ENCODE data around the gene SLC7A8. TPM values are rescaled to one million over a fixed set of nuclear protein-coding genes. Genes with fewer than 3 reads are reported as not detected.

SLC7A8 gene
- total and polyA plus RNA-seq, 4 donors = 2.6 to 9.8 (median 5.4) TPM

DNA sequence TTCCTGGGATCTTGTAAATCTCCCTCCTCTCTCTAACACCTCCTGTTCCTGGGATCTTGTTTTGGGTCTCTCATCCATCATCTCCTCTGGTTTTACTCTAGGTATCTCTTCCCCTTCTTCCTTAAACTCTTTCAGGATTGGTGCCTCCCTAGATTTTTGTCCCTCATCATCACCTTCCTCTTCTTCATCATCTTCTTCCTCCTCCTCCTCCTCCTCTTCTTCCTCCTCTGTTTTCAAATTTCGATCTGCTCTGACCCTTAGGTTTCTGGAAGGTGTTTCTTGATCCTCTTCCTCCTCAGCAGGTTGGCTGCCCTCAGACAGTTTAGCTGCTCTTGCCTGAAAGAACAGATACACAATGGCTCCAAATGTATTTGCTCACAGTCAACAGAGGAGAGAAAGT lies 103.0 kb downstream of the SLC7A8 start:
- 70% methylated on average over 1 of the region's 1 CpG for WGBS

DNA sequence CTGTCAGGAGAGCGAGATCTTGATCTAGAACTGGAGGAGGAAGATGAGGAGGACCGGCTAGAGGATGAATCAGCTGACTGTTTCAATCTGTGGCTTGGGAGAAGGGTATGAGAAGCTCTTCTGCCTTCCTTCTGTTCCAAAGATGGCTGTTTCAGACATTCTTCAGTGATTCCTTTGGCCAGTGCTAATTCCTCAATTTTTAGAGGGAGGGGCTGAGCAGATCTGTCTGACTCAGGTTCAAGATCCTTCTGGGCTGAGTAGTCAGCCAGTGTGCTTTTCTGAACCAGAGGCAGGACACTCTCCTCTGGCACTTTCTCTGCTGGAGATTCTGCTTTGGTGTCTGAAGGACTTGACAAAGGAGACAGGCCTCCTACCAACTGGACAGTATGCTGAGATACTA lies 103.7 kb downstream of the SLC7A8 start:
- H3K4me3 ChIP-seq (ENCODE audit: low read depth in 1 of 3, low read length in 3 of 3) = no peak overlapping the region
- no peaks in the 10 kb centered on the region for H3K27me3 ChIP-seq (ENCODE audit: control insufficient read depth in 4 of 4, insufficient read depth in 4 of 4, low read length in 3 of 4)
- no peak overlapping the region for H3K27ac ChIP-seq (ENCODE audit: low read depth in 1 of 2, low read length in 2 of 2)
- H3K36me3 ChIP-seq (ENCODE audit: control insufficient read depth in 4 of 4, insufficient read depth in 3 of 4, low read depth in 1 of 4, low read length in 3 of 4) = peaks cover 12 to 79% (median 63%) of the 10 kb centered on the region in 4 donors
- TF ChIP-seq GABPA (IDR thresholded peaks at IDR 0.05 in 1 of 2, conservative IDR thresholded peaks at IDR 0.05 in 1 of 2) = no peak
- TF ChIP-seq NR2F2 (IDR thresholded peaks at IDR 0.05) = no peak
- TF ChIP-seq RXRA (IDR thresholded peaks at IDR 0.05) = no peak
- TF ChIP-seq HNF4G (IDR thresholded peaks at IDR 0.05) = no peak
- no peak for TF ChIP-seq EGR1 (IDR thresholded peaks at IDR 0.05; ENCODE audit: low read depth in 2 of 2)
- TF ChIP-seq MAX (IDR thresholded peaks at IDR 0.05) = no peak
- no peak for TF ChIP-seq FOXA1 (IDR thresholded peaks at IDR 0.05)
- no peak overlapping the region for H3K9ac ChIP-seq (ENCODE audit: low read depth in 1 of 2, low read length in 2 of 2)
- H3K4me1 ChIP-seq (ENCODE audit: control insufficient read depth in 4 of 4, insufficient read depth in 4 of 4, low read length in 3 of 4) = no peaks in the 10 kb centered on the region
- H3K9me3 ChIP-seq (ENCODE audit: control insufficient read depth in 4 of 4, low read length in 3 of 4) = no peaks in the 10 kb centered on the region
- DNase-seq (ENCODE audit: low spot score) = no peak
- 93% methylated on average over 2 of the region's 2 CpGs for whole genome bisulfite sequencing

More for the DNA sequence above, 103.0 kb downstream of the SLC7A8 start:
- Histone ChIP-seq H3K27me3 (ENCODE audit: control insufficient read depth in 4 of 4, insufficient read depth in 4 of 4, low read length in 3 of 4) (no peaks in the 10 kb centered on the region), H3K9me3 (ENCODE audit: control insufficient read depth in 4 of 4, low read length in 3 of 4) (no peaks in the 10 kb centered on the region), H3K27ac (ENCODE audit: low read depth in 1 of 2, low read length in 2 of 2) (no peak overlapping the region), H3K9ac (ENCODE audit: low read depth in 1 of 2, low read length in 2 of 2) (no peak overlapping the region), H3K4me3 (ENCODE audit: low read depth in 1 of 3, low read length in 3 of 3) (no peak overlapping the region), H3K36me3 (ENCODE audit: control insufficient read depth in 4 of 4, insufficient read depth in 3 of 4, low read depth in 1 of 4, low read length in 3 of 4) (peaks cover 15 to 76% (median 63%) of the 10 kb centered on the region in 4 donors), H3K4me1 (ENCODE audit: control insufficient read depth in 4 of 4, insufficient read depth in 4 of 4, low read length in 3 of 4) (no peaks in the 10 kb centered on the region)
- DNase-seq (ENCODE audit: low spot score) = no peak
- TF ChIP-seq REST (IDR thresholded peaks at IDR 0.05) (no peak), RXRA (IDR thresholded peaks at IDR 0.05) (no peak)

DNA sequence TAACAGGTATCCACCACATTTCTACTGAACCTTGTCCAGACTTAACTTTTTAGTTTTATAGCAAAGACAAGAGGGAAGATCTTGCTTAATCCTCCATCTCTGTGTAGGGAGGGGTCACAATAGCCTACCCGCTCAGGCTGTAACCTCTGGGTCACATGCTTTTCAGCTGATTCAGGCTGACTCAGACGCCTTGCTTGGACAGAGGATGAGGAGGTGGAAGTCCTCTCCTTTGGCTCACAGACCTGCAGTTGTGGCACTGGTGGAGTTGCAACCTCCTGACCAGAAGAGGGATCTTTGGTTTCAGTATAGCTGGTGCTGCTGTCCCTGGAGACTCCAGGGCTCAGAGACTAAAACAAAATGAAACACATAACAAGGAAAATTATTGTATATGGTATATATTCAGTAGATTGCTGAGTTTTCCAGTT lies 104.8 kb downstream of the SLC7A8 start:
- Histone ChIP-seq H3K4me1 (ENCODE audit: control insufficient read depth in 4 of 4, insufficient read depth in 4 of 4, low read length in 3 of 4) (no peaks in the 10 kb centered on the region), H3K27me3 (ENCODE audit: control insufficient read depth in 4 of 4, insufficient read depth in 4 of 4, low read length in 3 of 4) (no peaks in the 10 kb centered on the region), H3K9ac (ENCODE audit: low read depth in 1 of 2, low read length in 2 of 2) (no peak overlapping the region), H3K9me3 (ENCODE audit: control insufficient read depth in 4 of 4, low read length in 3 of 4) (no peaks in the 10 kb centered on the region), H3K27ac (ENCODE audit: low read depth in 1 of 2, low read length in 2 of 2) (peak overlapping the region in 1 of 2 donors; percentile 26), H3K36me3 (ENCODE audit: control insufficient read depth in 4 of 4, insufficient read depth in 3 of 4, low read depth in 1 of 4, low read length in 3 of 4) (peaks cover 8 to 78% (median 65%) of the 10 kb centered on the region in 4 donors), H3K4me3 (ENCODE audit: low read depth in 1 of 3, low read length in 3 of 3) (no peak overlapping the region)
- DNase-seq (ENCODE audit: low spot score) = no peak
- 26% methylated on average over 2 of the region's 2 CpGs for WGBS
- peak; percentile 48 for TF ChIP-seq NR2F2 (IDR thresholded peaks at IDR 0.05)
- peak; percentile 20 for TF ChIP-seq YY1 (IDR thresholded peaks at IDR 0.05)
- TF ChIP-seq GABPA (IDR thresholded peaks at IDR 0.05 in 1 of 2, conservative IDR thresholded peaks at IDR 0.05 in 1 of 2) = no peak
- TF ChIP-seq JUND (IDR thresholded peaks at IDR 0.05) = peak in 1 of 2 donors; percentile 60
- no peak for TF ChIP-seq FOXA2 (IDR thresholded peaks at IDR 0.05)
- TF ChIP-seq RXRA (IDR thresholded peaks at IDR 0.05) = peak in 1 of 2 donors; percentile 72
- peak in 1 of 2 donors; percentile 60 for TF ChIP-seq HNF4A (conservative IDR thresholded peaks at IDR 0.05)

All from liver (tissue), 9 donors.